Stimulated activated naive CD4-positive, alpha-beta T cell treated with Interleukin-2 at 50 U/mL for 16 hours (primary cell): ENCODE measurements around the gene MALRD1.
"Not testable (repeated sequence)": the region's sequence is repeated elsewhere in the genome, so short reads cannot be mapped to it uniquely, and the experiment has no call there.

Experiments used
- DNase-seq: peaks from one replicate; lab custom pipeline; 2025; lab: John Stamatoyannopoulos, UW

Gene MALRD1

GRCh38 chr10:19719284-19719683 lies 670.7 kb downstream of the MALRD1 start:
- no peak for DNase-seq

DNA sequence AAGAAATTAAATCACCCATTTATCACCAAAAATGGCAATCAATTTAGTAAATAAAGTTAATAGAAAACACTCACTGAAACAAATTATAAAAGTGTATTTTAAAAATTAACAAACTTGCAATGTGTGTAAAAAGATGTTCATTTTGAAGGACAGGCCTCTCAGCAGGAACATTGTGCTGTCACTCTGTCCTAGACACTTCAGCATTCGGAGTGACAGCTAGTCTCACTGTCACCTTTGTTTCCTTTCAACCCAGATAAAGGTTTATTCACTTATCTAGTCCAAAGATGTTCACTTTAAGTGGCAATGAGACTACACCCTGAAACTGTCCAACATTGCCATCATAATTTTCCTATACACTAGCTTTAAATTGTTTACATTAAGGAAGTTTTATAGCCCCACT lies 675.7 kb downstream of the MALRD1 start:
- no peak for DNase-seq

GRCh38 chr10:19728376-19728775 lies 679.8 kb downstream of the MALRD1 start:
- DNase-seq = no peak

- no peak for DNase-seq
Observed at GRCh38 chr10:19728964-19729363, 680.4 kb downstream of the MALRD1 start.

DNA sequence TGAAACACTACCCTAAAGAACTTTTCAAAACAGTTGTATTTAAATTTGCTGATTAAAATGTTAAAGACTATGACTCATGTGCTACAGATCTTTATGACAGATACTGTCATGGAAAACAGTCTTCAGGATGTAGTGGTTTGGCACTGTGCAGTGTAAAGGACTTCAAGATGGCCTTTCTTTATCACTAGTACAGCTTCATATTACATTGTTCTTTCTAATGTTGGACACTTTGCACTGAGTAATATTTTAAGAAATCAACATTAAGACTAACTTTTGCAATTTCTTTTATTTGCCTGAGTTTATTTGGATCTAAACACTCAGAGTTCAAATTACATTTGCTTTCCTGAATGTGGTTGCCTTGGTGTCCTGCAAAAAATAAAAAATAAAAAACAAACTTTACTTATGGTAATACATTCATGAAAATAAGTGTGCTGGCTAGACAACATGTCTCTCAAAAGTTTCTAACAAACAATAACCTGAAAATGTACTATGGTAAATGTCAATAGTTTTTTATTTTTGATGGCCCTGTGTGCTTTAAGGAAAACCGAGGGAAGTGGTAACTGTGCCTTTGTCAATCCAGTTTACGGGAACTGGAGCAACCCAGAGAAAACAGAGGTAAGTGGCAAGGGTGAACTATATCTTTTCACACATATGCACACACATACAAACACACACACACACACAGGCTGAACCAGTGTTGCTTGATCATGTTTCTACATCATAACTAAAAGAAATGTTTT lies 681.7 kb downstream of the MALRD1 start:
- no peak for DNase-seq

DNA sequence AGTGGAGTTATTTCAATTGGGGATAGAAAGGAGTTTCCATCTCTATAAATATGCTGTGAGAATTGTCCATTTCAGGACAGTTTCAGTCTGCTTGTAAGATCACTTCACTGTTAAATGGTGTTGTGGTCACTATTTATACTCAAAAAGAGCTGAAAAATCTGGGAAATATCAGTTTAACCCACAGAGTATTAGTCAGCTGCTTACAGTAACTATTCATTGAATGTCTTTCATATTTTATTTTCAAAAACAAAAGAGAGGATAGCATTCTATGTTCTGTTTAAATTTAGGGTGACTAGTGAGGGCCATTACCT lies 682.3 kb downstream of the MALRD1 start:
- no peak for DNase-seq

DNA sequence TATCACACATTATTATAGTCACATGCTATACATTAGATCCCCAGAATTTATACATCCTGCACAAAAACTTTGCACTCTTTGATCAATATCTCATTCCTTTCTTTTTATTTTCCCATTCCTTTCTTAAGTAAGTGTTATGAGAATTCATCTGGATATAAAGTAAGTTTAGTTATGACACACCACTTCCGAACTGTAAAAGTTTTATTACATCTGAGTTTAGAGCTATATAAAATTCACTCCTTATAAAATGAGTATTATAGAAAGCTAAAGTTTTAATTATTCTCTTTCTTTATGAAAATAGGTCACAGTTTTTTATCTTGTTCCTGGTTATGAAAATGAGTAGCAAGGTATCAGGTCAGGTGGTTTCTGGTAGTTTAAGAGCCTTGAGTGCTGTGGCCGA lies 683.0 kb downstream of the MALRD1 start:
- no peak for DNase-seq

- no peak for DNase-seq
Observed at GRCh38 chr10:19738440-19738839, 689.8 kb downstream of the MALRD1 start.

DNA sequence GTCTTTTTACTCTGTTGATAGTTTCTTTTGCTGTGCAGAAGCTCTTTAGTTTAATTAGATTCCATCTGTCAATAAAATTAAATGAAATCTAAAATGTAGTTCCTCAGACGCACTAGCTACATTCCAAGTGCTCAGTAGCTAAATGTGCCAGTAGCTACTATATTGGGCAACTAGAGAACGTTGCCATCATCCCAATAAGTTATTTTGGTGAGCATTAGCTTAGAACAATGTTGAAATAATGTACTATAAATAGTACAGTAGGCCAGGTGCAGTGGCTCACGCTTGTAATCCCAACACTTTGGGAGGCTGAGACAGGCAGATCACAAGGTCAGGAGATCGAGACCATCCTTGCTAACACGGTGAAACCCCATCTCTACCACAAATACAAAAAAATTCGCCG lies 690.6 kb downstream of the MALRD1 start:
- not testable (repeated sequence) for DNase-seq

DNA sequence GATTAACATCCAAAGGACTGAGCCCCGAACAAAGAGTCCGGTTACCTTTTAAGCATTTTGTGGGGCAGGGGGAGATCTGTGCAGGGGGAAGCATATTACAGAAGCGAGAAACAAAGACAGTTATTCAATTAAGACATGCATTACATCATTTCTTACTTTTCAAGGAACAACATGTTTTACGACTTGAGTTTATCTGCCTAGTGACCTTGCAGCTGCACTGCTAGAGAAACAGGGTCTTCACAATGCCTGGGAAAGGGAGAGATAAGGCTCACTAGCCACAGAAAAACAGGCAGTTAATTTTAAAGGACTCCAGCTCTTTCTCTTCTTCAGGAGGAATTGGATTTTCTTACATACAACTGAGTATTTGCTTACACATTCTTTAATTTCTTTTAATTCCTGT lies 693.5 kb downstream of the MALRD1 start:
- not testable (repeated sequence) for DNase-seq

GRCh38 chr10:19745672-19746071 lies 697.1 kb downstream of the MALRD1 start:
- DNase-seq = no peak

- no peak for DNase-seq
Observed at GRCh38 chr10:19749185-19749729, 700.7 kb downstream of the MALRD1 start.

- no peak for DNase-seq
Observed at GRCh38 chr10:19750972-19751371, 702.4 kb downstream of the MALRD1 start.

- no peak for DNase-seq
Observed at GRCh38 chr10:19756919-19757318, 708.3 kb downstream of the MALRD1 start.

- DNase-seq = no peak
Observed at GRCh38 chr10:19762026-19762425, 713.4 kb downstream of the MALRD1 start.

- DNase-seq = no peak
Observed at GRCh38 chr10:19764111-19764510, 715.5 kb downstream of the MALRD1 start.

DNA sequence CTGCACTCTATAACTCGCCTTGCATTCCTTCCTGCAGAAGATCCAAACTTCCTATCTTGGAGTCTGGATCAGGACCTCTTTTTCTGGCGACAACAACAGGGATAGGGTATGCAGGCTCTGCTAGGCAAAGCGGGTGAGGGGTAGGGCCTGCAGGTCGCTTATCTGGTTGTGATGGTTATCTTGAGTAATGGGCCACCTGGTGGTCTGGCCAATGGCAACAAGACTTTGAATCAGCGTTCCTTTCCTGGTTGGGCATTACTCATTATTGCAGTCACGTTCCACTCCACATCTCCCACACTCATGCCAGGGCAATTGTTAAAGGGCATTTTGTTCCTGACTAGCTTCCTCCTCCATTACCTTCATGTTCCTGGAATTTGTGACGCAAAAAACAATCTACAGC lies 719.3 kb downstream of the MALRD1 start:
- no peak for DNase-seq

DNA sequence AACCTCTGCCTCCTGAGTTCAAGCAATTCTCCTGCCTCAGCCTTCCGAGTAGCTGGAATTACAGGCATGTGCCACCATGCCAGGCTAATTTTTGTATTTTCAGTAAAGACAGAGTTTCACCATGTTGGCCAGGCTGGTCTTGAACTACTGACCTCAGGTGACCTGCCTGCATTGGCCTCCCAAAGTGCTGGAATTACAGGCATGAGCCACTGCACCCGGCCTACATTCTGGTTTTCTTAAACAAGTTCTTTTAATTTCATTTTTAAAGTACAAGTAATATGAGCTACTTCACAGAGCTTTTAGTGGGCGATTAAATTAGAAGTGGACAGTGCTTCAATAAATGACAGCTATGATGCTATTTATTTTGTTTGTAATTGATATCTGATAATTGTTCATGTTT lies 721.2 kb downstream of the MALRD1 start:
- not testable (repeated sequence) for DNase-seq

DNA sequence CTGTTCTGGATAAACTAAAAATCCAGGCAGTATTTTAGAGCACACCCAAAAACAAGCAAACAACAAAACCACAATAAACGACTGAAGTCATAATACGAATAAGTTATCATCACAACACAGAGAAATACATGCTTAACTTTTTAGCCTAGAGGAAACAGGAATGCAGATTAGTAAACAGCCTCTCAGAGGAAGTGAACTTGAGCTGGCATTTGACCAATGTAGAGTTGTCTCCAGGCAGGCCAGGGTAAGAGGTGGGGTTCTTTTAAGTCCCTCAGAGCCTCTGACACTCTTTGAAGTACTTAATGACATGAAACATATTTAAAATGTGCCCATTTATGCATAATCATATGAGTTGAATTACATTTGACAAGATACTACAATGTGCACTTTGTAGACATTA lies 724.4 kb downstream of the MALRD1 start:
- DNase-seq = no peak

DNA sequence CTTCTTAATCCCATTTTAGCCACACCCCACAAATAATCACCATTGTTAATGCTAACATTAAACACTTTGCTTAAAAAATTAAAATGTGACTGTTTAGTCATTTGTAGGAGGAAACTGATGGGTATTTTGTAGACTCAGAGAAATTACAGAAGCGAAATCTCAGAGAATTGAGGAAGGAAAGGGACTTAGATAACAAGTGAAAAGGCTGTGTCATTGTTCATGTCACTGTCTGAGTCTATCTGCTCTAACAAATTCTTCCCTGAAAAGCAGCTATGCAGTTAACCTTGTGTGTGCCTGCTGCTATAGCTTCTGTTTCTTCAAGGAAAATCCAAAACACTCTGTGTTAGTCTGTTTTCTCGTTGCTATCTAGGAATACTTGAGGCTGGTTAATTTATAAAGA lies 726.7 kb downstream of the MALRD1 start:
- DNase-seq = no peak

DNA sequence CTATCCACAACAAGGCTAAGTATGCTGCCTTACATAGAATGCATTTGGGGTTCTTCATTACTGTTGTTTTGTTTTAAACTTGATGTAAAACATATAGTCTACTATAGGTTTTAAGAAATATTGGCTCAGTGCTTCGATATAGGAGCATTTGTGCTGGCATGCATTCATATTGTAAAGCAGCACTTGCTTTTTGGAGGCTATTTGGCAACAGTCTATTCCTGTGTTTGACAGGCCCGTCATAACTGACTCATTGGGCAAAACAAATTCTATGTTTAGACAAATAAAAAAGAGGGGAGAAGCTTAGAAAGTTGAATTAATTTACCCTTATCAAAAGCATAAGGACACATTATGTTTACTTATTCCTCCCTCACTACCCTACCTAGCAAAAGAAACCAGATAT lies 729.2 kb downstream of the MALRD1 start:
- no peak for DNase-seq

DNA sequence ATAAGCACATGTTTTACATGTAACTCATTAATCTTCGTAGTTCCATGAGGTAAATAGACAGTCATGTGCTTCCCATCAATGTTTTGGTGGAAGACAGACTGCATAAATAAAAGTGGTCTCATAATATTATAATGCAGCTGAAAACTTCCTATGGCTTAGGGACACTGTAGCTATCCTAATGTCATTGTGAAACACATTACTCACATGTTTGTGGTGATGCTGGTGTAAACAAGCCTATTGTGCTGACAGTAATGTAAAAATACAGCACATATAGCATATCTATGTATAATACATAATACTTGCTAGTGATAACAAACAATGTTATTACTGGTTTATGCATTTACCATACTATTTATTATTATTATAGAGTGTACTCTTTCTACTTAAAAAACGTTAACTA lies 730.4 kb downstream of the MALRD1 start:
- DNase-seq = no peak

DNA sequence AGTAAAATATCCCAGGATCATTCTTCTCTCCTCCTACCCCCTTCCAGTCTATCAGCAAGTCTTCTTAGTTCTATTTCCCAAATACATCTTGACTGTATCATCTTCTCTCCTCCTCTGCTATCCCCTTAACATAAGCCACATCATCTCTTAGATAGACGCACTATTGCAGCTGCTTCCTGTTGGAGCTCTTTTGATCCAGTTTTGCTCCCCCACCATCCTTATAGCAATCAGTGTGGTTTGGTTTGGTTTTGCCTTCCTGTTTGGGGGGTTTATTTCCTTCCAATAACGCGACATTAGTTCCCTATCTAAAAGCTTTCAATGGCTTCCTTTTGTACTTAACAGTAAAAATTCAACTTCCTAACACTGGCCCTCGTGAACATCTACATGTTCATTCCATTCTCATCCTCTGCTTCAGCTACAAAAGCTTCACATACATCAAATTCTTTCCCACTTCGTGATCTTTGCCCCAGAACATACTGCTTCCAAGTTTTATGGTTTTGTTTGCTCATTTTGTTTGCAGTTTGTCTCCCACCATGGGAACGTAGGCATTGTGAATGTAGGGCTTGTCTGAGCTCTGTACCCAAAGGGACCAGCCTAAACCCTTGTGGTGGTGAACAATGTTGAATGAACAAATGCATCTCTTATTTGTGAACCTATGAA lies 734.0 kb downstream of the MALRD1 start:
- DNase-seq = no peak

GRCh38 chr10:19783721-19784120 lies 735.1 kb downstream of the MALRD1 start:
- no peak for DNase-seq
